ENCODE data around the gene MGAT4C.

The MGAT4C gene

DNA sequence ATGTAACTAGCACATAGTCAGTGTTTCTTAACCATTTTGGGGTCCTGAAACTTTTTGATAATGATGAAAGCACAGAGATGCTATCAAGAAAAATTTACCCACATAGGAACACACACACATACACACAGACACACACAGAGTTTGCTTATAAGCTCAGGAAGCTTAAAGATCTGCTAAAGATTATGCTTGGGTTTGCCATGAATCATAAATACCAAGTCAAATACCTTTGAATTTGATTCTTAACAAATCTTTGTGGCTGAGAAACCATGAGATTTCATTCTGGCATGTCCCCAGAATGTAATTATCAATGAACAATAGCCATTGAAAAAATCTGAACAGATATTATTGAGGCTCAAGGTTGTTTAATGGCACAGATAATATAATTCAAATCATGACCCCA lies 292.9 kb downstream of the MGAT4C start:
- no peak for FAIRE-seq

DNA sequence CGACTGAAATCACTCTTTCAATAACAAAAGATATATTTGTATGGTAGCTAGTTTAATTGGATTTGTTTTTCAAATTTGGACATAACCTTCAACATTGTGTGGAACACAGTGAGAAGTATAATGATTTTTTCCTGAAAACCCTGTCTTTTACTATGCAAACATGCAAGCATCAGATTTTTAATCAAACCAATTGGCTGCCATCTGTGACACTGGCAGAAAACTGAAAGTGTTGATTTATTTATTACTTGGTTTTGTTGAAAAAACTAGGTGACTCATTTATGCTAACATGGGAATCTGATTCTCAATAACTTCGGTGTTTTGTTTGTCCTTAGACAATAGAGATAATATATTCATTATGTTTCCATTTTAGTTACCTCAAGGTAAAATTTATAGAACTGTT lies 300.1 kb downstream of the MGAT4C start:
- FAIRE-seq: no peak

DNA sequence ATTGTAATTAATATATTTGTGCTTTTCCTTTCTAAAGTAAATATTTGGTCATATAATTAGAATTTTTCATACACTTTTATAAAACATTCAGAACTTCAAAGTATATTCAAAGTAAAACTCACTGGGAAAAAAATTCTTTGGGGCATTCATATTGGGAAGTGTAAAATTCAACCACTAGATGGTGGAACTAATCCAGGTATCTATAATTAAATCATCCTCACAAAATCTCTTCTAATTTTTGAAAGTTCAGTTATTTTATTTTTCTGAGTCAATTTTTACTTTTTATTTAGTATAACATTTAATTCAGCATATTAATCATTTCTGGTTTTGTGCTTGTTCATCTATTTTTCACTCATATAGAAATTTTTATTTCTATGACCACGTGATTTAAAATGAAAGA lies 301.1 kb downstream of the MGAT4C start:
- FAIRE-seq: peak; percentile 25

DNA sequence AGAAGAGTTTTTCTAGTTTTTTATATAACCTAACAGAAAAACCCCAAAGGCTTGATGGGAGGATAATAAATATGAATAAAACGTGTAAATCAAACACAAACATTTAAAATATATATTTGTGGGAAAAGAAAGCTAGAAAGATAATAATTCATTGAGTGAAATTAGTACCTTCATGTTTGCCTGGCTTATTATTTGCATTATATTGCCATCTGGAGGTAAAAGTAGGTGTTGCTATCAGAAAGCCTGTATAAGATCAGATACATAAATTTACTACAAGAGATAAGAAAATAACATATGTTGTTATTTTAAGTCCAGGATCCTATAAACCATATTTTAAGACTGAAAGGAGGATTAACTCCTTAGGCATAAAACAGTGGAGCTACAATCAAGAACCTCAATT lies 304.4 kb downstream of the MGAT4C start:
- no peak for FAIRE-seq

DNA sequence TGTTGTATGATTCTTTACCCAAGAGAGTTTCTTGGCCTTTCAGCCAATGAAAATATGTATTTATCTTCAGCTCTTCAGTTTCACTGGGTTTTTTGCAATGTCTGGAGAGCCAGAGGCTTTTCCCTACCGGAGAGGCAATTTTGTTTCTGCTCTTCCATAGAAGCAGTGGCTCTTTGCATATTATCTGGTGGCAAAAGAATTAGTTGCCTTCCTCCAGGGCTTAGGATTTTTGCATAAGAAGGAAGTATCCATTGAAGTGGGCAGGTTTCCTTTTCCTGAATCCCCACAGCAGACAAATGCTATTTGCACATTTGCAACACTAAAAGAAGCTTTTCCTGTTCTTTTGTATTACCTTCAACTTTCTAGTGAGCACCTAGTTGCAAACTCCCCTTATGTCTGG lies 306.9 kb downstream of the MGAT4C start:
- FAIRE-seq: no peak

DNA sequence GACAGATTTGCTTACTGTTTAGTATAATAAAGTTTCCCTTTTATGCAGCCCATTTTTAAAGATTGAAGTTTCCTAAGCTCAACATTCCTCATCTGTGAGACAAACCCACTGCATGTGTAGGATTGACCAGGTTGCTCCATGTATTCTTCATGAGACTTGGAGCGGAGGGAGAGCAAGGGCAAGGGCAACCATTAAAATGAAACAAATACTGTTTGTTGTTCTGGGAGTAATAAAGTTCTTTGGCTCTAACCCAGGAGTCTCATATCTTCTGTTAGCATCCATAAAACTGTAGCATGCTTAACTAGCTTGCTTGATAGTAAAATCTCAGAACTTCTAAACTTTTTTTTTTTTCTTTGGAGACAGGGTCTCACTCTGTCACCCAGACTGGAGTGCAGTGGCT lies 307.9 kb downstream of the MGAT4C start:
- no peak for FAIRE-seq

DNA sequence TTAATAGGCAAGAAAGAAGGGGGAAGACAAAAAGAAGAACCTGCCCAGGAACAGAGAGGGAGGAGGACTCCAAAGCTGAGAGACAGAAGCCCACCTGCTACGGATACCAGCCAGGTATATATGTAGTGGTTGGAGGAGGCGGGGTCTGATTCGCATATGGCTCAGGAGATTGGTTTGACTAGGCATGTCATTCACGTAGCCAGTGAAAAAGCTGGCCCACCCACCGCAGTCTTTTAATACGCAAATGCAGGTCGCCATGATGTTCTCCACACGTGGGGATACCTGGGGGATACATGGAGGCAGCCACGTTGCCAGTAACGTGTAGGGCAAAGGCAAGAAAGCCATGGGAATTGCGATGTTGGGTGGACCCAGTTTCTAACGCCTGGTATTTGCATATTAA lies 308.9 kb downstream of the MGAT4C start:
- FAIRE-seq: no peak

DNA sequence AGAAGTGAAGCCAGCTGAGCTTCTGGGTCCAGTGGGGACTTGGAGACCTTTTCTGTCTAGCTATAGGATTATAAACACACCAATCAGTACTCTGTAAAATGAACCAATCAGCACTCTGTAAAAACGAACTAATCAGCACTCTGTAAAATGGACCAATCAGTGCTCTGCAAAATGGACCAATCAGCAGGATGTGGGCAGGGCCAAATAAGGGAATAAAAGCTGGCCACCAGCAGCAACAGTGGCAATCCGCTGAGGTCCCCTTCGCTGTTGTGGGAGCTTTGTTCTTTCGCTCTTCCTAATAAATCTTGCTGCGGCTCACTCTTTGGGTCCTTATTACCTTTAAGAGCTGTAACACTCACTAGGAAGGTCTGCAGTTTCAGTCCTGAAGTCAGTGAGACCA lies 309.8 kb downstream of the MGAT4C start:
- FAIRE-seq: no peak

DNA sequence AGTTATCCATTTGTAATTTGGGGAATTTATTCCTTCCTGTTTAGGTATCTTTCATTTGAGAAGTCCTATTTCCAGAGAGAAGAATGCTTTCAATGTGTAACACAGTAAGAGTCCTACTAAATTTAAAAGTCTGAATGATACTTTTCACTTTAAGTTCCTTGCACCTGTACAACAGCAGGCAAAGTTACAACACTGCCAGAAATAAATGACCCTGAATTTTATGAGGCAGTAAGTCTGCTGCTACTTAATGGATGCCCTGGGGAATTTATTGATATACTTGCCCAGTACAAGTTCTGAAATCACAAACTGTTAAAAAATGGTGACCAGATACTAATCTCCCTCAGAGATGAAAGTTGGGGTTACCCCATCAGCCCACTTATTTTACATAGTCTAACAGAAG lies 329.0 kb downstream of the MGAT4C start:
- FAIRE-seq: no peak

DNA sequence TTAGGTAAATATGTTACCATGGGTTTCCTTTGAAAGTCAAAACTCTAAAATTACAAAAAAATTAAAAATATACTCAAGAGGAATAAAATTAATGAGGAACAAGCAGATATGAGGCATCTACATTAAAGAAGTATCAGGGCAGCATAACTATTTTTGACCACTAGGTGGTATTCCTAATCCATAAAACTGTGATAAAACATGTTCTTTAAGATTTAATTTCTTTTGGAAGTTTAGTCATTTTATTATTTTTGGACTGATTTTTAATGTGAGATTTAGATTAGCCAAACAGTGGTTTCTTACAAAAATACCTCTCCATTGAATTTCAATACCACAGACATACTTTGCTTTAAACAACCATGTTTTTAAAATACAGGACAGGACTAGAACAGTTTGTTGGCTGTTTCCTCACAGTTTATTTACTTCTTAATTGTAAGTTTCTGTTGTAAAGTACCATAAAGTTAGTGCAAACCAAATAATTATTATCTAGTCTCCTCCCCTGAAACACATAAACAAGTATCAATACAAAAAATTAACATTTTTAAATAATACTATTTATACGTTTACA lies 332.3 kb downstream of the MGAT4C start:
- peak; percentile 84 for FAIRE-seq

DNA sequence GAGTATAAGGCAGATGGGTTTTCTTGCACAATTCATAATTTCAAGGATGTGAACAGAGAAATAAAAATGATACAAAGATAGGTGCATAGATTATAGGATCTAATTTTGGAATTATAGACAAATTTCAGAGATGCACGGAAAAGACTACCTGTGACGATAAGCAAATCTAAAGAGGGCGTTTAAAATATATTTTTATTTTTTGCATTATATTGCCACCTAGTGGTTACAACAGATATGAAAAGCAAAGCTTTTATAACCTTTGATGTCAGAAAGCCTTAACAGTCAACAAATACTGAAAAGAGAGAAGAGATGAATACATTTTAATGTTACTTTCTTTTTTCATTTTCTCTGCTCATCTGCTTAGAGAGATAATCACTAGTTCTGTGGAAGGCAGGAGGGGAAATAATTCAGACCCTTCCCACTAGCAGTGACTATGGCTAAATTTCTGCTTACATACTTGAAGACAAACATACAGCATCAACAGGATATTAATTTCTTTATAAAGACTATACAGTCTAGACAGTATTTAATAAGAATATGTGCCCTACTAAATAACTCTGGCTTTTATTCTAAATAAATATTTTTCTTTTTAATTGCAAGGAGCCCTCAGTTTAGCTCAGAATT lies 335.8 kb downstream of the MGAT4C start:
- peak; percentile 76 for FAIRE-seq
